Measurements from ENCODE around the gene TIMM17B.
A peak's percentile ranks its signal among the peaks of the same experiment; 100 is the strongest.

Gene TIMM17B

GRCh38 chrX:48918643-48919340, 21.2 kb upstream of the TIMM17B start, which contains the start of gene PIM2:
TSS of gene PIM2 (minus strand) at chrX:48919024. CDS start at chrX:48918834, 190 bp downstream.
- DNase-seq (ENCODE audit: low read depth in 2 of 2) = peak; percentile 80 to 83

- DNase-seq (ENCODE audit: low read depth in 2 of 2) = no peak
Observed at GRCh38 chrX:48918301-48918642, 20.7 kb upstream of the TIMM17B start.

DNA sequence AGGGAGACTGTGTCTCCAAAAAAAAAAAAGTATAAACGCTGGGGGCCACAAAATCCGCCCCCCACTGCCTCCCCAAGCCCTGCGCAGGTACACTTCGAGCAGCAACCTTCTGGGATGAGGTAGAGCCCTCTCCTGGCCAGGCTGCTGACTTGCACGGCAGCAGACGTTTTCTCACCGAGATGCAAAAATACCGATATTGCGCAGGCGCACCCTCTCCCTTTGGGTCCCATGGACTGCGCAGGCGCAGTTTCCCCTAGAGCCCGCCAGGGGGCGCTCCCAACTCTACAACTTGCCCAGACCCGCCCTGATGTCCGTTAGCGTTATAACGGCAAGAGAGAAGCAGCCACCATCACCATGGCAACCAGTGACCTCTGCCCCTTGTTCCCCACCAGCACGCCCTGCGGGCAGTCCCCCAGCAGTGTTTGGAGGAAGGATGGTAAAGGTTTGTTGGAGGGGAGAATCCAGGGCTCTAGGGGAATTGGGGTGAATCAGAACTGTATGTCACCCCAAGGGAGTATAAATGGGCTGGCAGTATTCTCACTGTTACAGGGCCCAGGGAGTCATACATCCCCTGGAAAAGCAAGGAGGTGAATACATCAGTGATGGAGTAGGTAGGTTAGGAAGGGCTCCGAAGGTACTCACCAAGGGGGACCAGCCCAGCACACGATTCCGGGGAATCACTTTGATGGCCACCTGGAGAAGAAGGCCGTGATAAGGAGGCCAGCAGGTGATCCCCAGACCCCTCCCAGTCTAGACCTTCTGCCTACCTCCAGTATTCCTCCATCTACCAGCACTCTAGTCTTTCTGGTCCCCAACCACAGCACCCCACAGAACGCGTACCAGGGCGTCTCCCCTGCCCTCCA, 19.8 kb upstream of the TIMM17B start:
- DNase-seq (ENCODE audit: low read depth in 2 of 2) = peak; percentile 68 to 72

GRCh38 chrX:48914593-48915493, 17.3 kb upstream of the TIMM17B start:
- DNase-seq (ENCODE audit: low read depth in 2 of 2) = no peak

GRCh38 chrX:48913605-48914366, 16.2 kb upstream of the TIMM17B start:
- no peak for DNase-seq (ENCODE audit: low read depth in 2 of 2)

GRCh38 chrX:48911412-48912182, 14.0 kb upstream of the TIMM17B start, which contains the start of gene SLC35A2:
TSS of gene SLC35A2 (minus strand) at chrX:48911646. CDS start at chrX:48911636, 10 bp downstream.
- DNase-seq (ENCODE audit: low read depth in 2 of 2) = peak; percentile 72 to 81

DNA sequence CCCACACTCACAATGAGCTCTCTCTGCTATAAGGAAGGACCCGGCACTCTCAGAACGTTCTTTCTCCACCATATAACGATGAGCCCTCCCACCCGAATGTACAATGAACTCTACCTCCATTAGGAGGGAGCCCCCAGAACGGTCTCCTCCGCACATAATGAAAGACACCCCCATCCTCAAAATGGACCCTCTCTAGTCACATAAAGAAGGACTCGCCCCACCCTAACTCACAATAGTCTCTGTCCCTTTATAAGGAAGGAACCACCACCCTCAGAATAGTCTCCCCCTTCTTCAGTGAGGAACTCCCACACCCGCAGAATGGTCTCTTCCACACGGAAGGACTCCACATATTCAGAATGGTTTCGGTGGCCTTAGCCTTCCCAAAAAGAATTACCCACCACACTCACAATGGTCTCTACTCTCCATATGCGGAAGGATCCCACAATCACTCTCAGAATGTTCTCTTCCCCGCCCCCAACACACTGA, 13.4 kb upstream of the TIMM17B start:
- no peak for DNase-seq (ENCODE audit: low read depth in 2 of 2)

DNA sequence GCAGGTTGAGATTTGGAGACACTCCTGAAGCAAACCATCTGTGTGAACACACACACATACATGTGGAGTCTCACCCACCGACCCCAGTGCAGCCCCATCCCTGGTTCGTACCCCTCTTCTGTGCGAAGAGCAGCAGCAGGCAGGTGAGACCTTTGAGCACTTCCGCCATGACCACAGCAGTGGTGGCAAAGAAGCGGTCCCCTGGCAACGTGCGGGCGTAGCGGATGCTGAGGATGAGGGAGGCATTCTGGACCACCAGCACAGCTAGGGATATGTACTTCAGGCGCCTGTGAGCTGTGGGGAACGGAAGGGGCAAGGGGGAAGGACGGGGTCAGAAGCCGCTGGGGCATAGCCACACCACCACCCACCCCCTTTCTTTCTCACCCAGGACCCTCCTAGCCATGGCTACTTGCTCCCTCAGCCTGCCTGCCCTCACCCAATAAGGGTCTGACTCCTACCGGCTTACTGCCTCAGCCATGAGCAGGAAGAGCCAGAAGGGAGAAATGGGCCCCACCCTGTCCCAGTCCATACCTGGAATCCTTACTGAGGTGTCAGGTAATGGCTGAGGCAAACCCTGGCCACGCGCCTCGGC, 12.2 kb upstream of the TIMM17B start:
- DNase-seq (ENCODE audit: low read depth in 2 of 2) = no peak

DNA sequence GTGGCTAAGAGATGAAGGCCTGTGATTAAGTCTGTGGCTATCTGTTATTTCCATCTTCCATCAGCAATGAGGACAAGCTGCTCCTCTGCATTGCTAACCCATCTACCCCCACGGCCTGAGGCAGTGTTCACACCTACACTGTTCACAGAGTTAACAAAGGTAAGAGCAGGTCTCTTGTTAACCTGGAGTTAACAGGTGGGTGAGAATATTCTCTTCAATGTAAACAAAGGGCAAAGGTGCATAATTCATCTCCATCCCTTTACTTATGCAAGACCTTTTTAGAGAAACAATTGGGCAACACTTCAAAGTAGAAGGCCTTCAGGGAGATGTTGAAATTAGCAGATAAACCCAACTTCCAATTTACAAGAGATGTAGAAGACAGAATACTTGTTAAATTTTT, 11.0 kb upstream of the TIMM17B start:
- no peak for DNase-seq (ENCODE audit: low read depth in 2 of 2)

GRCh38 chrX:48905090-48905790, 7.7 kb upstream of the TIMM17B start:
- no peak for DNase-seq (ENCODE audit: low read depth in 2 of 2)

DNA sequence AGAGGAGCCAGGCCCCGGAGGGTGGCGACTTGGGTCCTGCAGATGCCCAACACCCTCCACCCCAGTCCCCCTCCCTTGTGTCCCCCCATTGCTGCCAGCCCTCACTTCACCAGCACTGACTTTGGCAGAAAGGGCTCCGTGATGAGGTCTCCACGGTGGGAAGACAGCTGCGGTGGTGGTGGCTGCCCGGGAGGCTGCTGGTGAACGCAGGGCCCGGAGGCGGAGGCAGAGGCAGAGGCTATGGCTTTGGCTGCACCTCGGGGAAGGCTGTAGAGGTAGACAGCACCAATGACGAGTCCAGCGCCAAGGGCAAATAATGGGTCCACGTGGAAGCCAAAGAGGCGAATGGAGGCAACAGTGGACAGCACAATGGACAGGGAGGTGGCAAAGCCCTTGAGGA, 7.1 kb upstream of the TIMM17B start:
- DNase-seq (ENCODE audit: low read depth in 2 of 2) = no peak

- DNase-seq (ENCODE audit: low read depth in 2 of 2) = no peak
Observed at GRCh38 chrX:48904180-48904579, 6.6 kb upstream of the TIMM17B start.

DNA sequence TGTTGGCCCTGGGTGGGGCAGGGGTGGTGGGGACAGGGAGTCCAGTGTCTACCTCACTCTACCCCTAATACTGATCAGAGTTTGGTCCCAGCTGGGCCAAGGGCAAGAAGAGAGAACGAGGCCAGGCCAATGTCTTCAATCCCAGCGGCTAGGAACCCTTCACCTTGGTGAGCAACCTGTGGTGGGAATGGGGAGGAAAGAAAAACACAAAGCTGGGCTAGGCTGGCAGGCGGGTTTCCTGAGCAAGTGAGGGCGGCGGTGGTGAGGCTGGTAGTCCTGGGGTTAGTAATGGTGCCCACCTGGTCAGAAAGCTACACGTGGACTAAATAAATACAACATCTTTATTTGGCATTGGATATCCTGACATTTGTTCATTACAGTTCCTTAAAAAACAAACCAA, 5.7 kb upstream of the TIMM17B start:
- DNase-seq (ENCODE audit: low read depth in 2 of 2) = no peak

DNA sequence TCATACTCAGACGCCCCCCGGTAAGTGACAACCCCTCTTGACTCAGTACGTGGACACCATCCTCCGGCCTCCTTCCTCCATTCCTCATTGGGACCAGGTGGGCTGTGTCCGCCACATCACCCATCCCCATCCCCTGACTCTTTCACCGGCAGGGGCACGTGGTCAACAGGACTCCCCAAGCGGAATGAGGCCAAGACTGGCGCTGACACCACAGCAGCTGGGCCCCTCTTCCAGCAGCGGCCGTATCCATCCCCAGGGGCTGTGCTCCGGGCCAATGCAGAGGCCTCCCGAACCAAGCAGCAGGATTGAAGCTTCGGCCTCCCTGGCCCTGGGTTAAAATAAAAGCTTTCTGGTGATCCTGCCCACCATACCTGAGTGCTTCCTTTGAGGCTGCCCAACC, 5.2 kb upstream of the TIMM17B start:
- no peak for DNase-seq (ENCODE audit: low read depth in 2 of 2)

DNA sequence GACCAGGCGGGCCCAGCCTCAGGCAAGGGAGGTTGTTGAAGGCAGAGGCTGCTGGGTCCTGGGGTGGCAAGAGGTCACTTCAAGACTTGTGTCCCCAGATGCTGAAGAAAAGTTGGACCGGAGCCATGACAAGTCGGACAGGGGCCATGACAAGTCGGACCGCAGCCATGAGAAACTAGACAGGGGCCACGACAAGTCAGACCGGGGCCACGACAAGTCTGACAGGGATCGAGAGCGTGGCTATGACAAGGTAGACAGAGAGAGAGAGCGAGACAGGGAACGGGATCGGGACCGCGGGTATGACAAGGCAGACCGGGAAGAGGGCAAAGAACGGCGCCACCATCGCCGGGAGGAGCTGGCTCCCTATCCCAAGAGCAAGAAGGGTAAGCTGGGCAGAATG, 4.6 kb upstream of the TIMM17B start:
- no peak for DNase-seq (ENCODE audit: low read depth in 2 of 2)

DNA sequence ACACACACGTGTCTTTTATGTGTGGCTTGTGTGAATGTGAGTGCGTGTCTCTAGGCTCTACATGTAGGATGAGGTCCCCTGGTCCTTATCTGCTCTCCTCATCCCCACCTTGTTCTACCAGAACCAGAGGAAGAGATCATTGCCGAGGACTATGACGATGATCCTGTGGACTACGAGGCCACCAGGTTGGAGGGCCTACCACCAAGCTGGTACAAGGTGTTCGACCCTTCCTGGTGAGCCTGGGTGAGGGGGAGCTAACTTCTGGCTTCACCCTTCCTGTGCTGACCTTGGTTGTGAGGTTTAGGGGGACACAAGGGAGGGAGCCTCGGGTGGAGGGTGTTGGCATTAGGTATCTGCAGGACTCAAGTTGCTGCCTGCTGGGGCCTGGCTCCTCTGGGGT, 3.5 kb upstream of the TIMM17B start:
- no peak for DNase-seq (ENCODE audit: low read depth in 2 of 2)

DNA sequence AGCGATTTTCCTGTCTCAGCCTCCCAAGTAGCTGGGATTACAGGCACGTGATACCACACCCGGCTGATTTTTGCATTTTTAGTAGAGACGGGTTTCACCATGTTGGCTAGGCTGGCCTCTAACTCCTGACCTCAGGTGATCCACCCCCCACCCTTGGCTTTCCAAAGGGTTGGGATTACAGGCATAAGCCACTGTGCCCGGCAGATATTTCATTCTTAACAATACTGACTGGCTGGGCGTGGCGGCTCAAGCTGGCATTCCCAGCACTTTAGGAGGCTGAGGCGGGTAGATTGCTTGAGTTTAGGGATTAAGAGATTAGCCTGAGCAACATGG, 1.5 kb upstream of the TIMM17B start:
- no peak for DNase-seq (ENCODE audit: low read depth in 2 of 2)

GRCh38 chrX:48897157-48897624, 377 bp downstream of the TIMM17B start:
- peak in 1 of 2 donors; percentile 47 for DNase-seq (ENCODE audit: low read depth in 2 of 2)

DNA sequence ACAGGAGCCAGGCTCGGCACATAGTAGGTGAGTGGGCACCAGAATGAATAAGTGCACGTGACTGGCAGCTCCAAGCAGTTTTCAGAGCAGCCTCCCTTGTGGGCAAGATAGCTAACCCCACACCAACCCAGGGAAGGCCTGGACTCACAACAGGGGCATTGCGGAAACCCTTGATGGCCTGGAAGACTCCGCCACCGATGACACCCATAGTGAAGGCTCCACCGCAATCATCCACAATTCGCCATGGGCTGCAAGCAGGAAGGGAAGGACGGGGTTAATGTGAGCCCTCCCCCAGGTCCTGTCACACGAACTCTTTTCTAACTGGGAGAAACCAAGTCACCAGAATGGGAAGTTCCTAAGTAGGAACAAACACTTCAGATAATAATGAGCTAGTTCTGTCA, 957 bp downstream of the TIMM17B start:
- DNase-seq (ENCODE audit: low read depth in 2 of 2) = no peak
